NK-92 treated with Interleukin-12 subunit alpha and Interleukin-12 subunit beta, amount 100 ng/mL, for 24 hours (cell line): ENCODE results near the gene UBE2B.
"Not testable (repeated sequence)": the region's sequence is repeated elsewhere in the genome, so short reads cannot be mapped to it uniquely, and the experiment has no call there.

Source experiments
- DNase-seq: peaks from one replicate; lab custom pipeline; 2025; lab: John Stamatoyannopoulos, UW

UBE2B gene

DNA sequence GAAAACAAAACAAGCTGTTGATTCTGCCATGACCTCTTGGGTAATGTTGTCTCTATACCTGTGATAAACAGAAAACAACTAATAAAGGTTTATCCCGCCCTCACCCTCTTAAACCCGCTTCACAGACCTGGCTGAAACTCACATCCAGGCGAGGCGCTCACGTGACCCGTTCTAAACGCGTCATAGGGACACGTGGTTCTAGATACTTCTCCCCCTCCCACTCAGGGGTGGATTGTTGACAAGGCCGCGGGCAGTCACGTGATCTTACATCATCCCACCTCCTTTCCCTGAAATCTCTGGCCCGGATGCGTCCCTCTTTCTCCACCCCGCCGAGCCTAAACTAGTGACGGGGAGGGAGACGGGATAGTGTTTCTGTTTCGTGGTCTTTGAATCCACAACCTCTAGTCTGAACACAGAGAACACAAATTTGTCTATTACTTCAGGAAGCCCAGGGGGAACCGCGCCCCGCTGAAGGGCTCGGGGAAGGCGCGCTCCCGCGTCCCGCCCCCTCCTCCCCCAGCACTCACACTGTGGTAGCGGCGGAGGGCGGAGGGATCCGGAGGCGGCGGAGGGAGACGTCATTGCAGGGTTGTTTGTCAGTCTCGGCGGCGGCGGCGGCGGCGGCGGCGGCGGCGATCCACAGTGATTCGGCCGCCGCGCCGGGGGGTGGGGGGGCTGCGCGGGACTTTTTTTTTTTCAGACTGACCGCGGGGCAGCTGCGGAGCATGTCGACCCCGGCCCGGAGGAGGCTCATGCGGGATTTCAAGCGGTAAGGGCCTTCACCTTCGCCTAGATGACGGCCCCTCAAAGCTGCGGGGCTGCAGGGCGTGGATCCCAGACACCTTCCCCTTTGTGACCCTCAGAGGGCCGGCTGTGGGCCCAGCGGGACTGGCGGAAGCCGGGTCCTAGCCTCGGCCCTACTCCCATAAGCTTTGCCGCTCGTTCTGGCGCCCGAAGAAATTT lies at the start of gene UBE2B:
UBE2B (plus strand) TSS at position 699 of the 963 bp plus-strand sequence; CDS start at position 726, 27 bp downstream.
- DNase-seq, result peak; percentile 95

- DNase-seq, result no peak
Measured at GRCh38 chr5:134327327-134327726, 44.0 kb upstream of the UBE2B start.

- no peak for DNase-seq
Measured at GRCh38 chr5:134328619-134329018, 42.8 kb upstream of the UBE2B start.

DNA sequence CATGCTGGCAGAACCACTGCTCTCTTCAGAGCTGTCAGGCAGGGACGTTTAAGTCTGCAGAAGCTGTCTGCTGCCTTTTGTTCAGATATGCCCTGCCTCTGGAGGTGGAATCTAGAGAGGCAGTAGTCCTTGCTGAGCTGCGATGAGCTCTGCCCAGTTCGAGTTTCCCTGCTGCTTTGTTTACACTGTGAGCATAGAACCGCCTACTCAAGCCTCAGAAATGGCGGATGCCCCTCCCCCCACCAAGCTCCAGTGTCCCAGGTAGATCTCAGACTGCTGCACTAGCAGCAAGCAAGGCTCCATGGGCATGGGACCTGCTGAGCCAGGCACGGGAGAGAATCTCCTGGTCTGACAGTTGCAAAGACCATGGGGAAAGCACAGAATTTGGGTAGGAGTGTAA lies 34.5 kb upstream of the UBE2B start:
- DNase-seq, result not testable (repeated sequence)

GRCh38 chr5:134343500-134343899 lies 27.9 kb upstream of the UBE2B start:
- not testable (repeated sequence) for DNase-seq

DNA sequence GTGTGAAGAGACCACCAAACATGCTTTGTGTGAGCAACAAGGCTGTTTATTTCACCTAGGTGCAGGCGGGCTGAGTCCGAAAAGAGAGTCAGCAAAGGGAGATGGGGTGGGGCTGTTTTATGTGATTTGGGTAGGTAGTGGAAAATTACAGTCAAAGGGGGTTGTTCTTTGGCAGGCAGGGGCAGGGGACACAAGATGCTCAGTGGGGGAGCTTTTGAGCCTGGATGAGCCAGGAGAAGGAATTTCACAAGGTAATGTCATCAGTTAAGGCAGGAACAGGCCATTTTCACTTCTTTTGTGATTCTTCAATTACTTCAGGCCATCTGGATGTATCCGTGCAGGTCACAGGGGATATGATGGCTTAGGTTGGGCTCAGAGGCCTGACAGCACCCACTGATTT lies 25.9 kb upstream of the UBE2B start:
- DNase-seq, result not testable (repeated sequence)

DNA sequence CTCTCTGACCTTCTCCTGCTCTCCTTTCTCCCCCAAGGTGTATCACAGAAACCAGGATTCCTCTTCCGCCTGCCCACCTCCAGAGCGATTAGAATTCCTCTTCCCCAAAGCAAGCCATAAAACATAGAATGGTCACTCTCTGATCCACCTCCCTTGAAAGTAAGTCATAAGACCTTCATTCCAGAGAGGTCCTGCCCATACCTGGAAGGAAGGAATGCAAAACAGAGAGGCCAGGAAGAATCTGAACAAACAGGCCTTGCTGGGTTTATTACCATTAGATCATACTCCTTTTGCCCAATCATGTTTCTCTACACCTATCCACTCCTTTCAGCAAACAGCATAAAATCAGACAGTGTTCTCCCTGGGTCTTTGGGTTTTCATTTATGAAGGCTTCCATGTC lies 25.4 kb upstream of the UBE2B start:
- DNase-seq, result no peak

- no peak for DNase-seq
Measured at GRCh38 chr5:134349463-134349862, 21.9 kb upstream of the UBE2B start.

GRCh38 chr5:134355681-134356080 lies 15.7 kb upstream of the UBE2B start:
- DNase-seq, result no peak

GRCh38 chr5:134365604-134366003 lies 5.8 kb upstream of the UBE2B start:
- no peak for DNase-seq

- DNase-seq, result no peak
Measured at GRCh38 chr5:134370311-134370870, 978 bp upstream of the UBE2B start.

- DNase-seq, result peak; percentile 12
Measured at GRCh38 chr5:134371834-134372340, 518 bp downstream of the UBE2B start.

- not testable (repeated sequence) for DNase-seq
Measured at GRCh38 chr5:134373633-134374032, 2.3 kb downstream of the UBE2B start.

DNA sequence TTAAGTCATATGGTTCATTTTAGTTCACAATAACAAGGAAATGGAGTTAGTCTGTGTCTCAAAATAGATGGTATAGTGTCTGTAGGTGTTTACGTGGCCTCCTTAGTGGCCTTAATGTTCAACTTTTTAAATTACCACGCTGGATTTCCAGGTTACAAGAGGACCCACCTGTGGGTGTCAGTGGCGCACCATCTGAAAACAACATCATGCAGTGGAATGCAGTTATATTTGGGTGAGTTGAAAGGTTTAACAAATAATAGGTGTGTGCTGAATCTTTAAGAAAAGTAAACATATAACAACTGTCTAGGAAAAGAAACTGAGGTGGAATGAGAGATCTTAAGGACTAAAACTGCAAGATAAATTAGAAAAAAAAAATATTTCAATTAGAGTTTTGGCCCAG lies 2.9 kb downstream of the UBE2B start:
- no peak for DNase-seq

GRCh38 chr5:134380346-134380745 lies 9.0 kb downstream of the UBE2B start:
- DNase-seq, result no peak

GRCh38 chr5:134382204-134382603 lies 10.8 kb downstream of the UBE2B start:
- DNase-seq, result not testable (repeated sequence)

DNA sequence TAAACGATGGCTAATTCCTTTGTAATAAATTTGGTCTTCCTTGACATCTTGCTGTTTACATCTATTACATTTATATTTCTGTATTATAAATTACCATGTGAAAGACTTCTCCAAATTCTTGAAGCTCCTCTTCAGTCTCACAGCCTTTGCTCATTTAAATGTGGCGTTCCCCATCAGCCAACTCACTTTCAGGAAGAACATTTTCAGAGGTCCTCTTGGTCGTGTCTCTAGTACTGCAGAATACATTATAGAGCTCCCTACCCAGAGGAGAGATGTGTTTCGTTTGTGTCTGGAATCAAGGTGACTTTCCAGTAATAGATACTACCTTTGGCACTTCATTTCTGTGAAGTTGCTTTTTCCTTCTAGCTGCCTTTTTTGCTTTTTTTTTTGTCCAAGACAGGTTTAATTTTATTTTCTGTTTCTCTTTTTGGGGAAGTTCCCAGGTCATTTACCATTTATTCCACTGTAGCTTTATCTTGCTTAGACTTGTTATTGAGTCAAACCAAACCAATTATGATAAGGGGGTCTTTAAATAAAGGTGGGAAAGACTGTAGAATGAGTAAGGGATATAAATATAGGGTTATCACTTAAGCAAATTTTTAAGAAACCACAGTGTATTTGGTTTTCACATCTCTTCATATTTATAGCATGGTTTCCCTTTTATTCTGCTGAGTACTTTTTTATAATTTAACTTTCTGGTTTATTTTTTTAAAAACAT lies 12.8 kb downstream of the UBE2B start:
- DNase-seq, result no peak

GRCh38 chr5:134387443-134387842 lies 16.1 kb downstream of the UBE2B start:
- no peak for DNase-seq

- DNase-seq, result no peak
Measured at GRCh38 chr5:134392301-134392700, 20.9 kb downstream of the UBE2B start.

- DNase-seq, result no peak
Measured at GRCh38 chr5:134394932-134395331, 23.6 kb downstream of the UBE2B start.

DNA sequence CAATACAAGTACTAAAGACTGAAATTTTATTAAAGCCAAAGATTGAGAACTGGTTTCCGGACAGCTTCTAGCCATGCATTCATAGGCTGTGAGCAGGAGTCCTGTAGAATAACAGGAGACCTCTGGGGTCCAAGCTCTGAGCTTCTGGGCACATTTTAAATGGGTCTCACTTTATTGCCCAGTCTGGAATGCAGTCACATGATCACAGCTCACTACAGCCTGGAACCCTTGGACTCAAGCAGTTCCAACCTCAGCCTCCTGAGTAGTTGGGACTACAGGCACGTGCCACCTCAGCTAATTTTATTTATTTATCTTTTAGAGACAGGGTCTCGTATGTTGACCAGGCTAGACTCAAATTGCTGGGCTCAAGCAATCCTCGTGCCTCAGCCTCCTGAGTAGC lies 24.9 kb downstream of the UBE2B start:
- DNase-seq, result no peak

DNA sequence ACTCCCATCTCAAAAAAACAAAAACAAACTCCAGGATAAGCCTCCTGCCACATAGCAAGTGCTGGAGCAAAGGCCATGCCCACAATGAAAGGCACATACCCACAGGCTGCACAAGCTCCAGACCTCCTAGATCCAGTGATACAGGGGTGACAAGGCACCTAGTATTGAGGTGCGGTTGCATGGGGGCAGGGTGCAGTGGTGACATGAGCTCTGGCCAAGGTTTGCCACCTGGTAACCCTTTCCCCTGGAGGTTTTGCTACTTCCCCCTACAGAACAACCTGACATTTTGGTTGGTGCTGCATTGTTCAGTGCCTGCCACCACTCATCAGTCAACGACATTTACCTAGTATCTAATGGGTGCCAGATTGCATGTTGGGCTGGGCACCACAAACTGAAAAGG lies 25.8 kb downstream of the UBE2B start:
- DNase-seq, result no peak
